Tibial artery (tissue), 4 donors: ENCODE data around the gene ASB6.
A peak's percentile ranks its signal among the peaks of the same experiment; 100 is the strongest.

Experiments
- DNase-seq, 2 donors: peaks; one replicate each; pipeline ENCODE4 v3.0.0-alpha.2; 2019
- H3K27ac ChIP-seq, 2 donors: fragments of 200-600 bp; sonication (generic) in 1 of 2; 1 replicate in 1 of 2; 2 replicates in 1 of 2; pipeline ENCODE4 v1.5.1; 2018 to 2019; ENCODE audit warnings: mild to moderate bottlenecking in 1 of 2
- H3K27me3 ChIP-seq, 2 donors: fragments of 200-600 bp; sonication (generic) in 1 of 2; one replicate each; pipeline versions ENCODE4 v1.5.1 to v1.6.0; 2016 to 2019
- H3K36me3 ChIP-seq, 3 donors: fragments of 200-600 bp; sonication (generic) in 2 of 3; one replicate each; pipeline ENCODE4 v1.5.1; 2016 to 2019; ENCODE audit warnings: mild to moderate bottlenecking in 2 of 3
- H3K4me1 ChIP-seq, 4 donors: fragments of 200-600 bp; sonication (generic) in 2 of 4; 1 replicate in 3 of 4; 2 replicates in 1 of 4; pipeline ENCODE4 v1.5.1; 2016 to 2019
- H3K4me3 ChIP-seq, 2 donors: fragments of 200-600 bp; sonication (generic) in 1 of 2; 1 replicate in 1 of 2; 2 replicates in 1 of 2; pipeline ENCODE4 v1.5.1; 2018 to 2019; ENCODE audit warnings: mild to moderate bottlenecking in 2 of 2
- H3K9me3 ChIP-seq, 3 donors: fragments of 200-600 bp; sonication (generic) in 1 of 3; one replicate each; pipeline ENCODE4 v1.5.1; 2016 to 2019
- intact Hi-C: fragments of 100-400 bp; cut with DNase I; formaldehyde crosslinking; loops from one replicate; pipeline ENCODE4 v1.15.0; 2023; ENCODE audit warnings: low total_unique reads
- TF ChIP-seq, protein P1 (sequence below), 2 experiments: fragments of 200-600 bp in 1 of 2; fragments of 450-650 bp in 1 of 2; IDR thresholded peaks; one replicate each; pipeline ENCODE4 v1.5.1; 2017 to 2019; ENCODE audit warnings: antibody characterized with exemption in 2 of 2, mild to moderate bottlenecking in 1 of 2, moderate library complexity in 1 of 2

ASB6 gene

DNA sequence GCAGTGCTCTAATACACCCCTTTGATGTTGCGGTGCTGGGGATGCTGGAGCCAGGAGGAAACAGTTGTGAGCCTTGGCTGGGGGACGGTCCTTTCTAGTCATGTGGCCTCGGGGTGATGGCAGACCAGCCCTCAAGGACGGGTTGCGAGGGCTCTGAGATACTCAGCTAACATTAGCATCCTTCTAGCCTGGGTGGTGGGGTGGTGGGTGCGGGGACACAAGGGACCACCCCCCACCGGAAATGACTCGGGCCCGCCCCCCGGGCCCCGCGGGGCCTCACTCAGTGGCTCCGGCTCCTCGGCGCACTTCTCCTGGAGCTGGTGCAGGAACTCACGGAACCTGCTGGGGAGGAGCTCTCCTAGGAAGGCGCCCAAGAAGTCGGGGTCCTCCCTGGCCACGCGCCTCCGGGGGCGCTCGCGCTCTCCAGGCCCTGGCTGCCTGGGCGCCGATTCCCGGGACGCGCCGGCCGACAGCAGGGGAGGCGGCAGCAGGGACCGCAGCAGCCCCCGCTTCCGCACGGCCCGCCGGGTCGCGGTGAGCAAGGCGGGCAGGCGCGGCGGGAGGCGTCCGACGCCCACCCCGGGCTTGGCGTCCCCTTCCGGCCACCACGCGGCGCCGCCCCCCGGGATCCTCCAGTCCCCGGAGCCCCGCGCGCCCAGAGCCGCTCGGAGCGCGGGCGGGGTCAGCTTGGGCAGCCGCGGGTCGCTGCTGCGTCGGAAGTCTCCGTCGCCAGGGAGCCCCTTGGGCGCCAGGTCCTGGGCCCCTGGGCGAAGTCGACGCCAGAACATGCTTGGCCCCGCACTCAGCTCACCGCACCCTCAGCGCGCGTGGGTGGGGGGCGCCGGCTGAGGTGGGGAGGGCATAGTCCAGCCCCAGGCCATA lies 21.9 kb downstream of the ASB6 start:
- Histone ChIP-seq H3K9me3 (no peaks in the 10 kb centered on the region), H3K27me3 (peaks cover 0 to 11% of the 10 kb centered on the region in 2 donors), H3K4me1 (peaks cover 0 to 18% (median 13%) of the 10 kb centered on the region in 4 donors), H3K4me3 (peak overlapping the region; percentile 49 to 71), H3K27ac (peak overlapping the region; percentile 46 to 54), H3K36me3 (no peaks in the 10 kb centered on the region)
- TF ChIP-seq, protein P1, sequence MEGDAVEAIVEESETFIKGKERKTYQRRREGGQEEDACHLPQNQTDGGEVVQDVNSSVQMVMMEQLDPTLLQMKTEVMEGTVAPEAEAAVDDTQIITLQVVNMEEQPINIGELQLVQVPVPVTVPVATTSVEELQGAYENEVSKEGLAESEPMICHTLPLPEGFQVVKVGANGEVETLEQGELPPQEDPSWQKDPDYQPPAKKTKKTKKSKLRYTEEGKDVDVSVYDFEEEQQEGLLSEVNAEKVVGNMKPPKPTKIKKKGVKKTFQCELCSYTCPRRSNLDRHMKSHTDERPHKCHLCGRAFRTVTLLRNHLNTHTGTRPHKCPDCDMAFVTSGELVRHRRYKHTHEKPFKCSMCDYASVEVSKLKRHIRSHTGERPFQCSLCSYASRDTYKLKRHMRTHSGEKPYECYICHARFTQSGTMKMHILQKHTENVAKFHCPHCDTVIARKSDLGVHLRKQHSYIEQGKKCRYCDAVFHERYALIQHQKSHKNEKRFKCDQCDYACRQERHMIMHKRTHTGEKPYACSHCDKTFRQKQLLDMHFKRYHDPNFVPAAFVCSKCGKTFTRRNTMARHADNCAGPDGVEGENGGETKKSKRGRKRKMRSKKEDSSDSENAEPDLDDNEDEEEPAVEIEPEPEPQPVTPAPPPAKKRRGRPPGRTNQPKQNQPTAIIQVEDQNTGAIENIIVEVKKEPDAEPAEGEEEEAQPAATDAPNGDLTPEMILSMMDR (IDR thresholded peaks at IDR 0.05): no peak
- DNase-seq: no peak
- intact Hi-C loops: loop anchor here (10.0 kb wide), 1 partner anchor 225 kb away; no protein-coding TSS in a partner anchor

DNA sequence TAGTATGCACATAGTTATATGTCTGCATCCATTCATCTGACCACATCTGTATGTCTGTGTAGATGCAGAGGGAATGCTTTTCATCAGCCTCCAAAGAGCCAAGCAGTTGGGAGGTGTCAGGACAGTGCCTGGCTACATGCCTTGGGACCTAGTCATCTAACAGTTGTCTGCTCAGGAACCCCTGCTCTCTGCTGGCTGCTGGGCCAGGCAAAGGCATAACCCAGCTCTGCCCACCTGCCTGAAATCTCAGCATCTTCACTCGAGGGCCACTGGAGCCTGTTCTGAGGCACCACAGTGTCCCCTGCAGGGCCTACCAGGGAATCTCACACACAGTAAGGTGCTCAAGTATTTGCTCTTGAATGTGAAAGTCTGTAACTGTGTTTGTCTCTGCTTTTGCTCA lies 24.8 kb downstream of the ASB6 start:
- no peak overlapping the region for H3K4me3 ChIP-seq
- H3K9me3 ChIP-seq: no peaks in the 10 kb centered on the region
- peaks cover 0 to 23% (median 11%) of the 10 kb centered on the region in 4 donors for H3K4me1 ChIP-seq
- H3K27me3 ChIP-seq: peaks cover 0 to 11% of the 10 kb centered on the region in 2 donors
- no peaks in the 10 kb centered on the region for H3K36me3 ChIP-seq
- intact Hi-C loops: loop anchor here (10.0 kb wide), 1 partner anchor 222 kb away; no protein-coding TSS in a partner anchor
- no peak for DNase-seq
- TF ChIP-seq, protein P1 (IDR thresholded peaks at IDR 0.05): no peak
- no peak overlapping the region for H3K27ac ChIP-seq

DNA sequence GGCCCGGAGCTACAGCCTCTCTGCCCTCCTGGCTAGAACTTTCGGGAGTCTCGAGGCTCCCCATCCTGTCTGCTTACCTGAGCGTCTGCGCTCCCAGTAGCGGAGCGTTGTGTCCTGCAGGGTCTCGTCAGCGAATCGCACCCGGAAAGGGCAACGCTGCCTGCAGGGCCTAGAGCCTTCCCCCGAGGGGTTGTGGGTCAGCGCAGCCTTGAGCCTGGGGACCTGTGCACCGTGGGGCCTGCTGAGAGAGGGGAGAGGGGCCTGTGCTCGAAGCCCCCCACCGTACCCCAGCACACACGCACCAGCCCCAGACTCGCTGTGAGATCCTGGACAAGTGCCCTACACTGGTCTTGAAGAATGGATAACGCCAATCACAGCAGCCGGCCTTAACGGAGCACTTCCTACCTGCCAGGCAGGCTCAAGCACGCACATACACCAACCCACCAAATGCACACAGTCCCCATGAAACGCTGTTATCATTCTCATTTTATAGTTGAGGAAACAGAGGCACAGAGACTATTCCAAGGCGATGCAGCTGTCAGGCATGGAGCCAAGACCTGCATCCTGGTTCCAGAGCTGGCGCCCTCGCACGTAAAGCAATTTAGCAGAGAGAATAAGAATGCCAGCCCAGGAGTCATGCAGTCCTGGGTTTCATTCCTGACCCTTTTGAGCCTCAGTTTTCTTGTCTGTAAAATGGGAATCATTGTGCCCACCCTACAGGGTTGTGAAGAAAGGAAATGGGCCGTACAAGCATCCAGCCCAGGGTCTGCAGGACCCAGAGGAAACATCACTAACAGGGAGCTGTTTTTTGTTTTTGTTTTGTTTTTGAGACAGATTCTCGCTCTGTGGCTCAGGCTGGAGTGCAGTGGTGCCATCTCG lies 26.3 kb downstream of the ASB6 start:
- Histone ChIP-seq H3K4me3 (no peak overlapping the region), H3K27me3 (peaks cover 0 to 8% of the 10 kb centered on the region in 2 donors), H3K27ac (no peak overlapping the region), H3K4me1 (peaks cover 0 to 28% (median 15%) of the 10 kb centered on the region in 4 donors), H3K36me3 (no peaks in the 10 kb centered on the region), H3K9me3 (no peaks in the 10 kb centered on the region)
- TF ChIP-seq, protein P1 (IDR thresholded peaks at IDR 0.05): no peak
- intact Hi-C loops: loop anchor here (10.0 kb wide), 1 partner anchor 221 kb away; no protein-coding TSS in a partner anchor
- no peak for DNase-seq

DNA sequence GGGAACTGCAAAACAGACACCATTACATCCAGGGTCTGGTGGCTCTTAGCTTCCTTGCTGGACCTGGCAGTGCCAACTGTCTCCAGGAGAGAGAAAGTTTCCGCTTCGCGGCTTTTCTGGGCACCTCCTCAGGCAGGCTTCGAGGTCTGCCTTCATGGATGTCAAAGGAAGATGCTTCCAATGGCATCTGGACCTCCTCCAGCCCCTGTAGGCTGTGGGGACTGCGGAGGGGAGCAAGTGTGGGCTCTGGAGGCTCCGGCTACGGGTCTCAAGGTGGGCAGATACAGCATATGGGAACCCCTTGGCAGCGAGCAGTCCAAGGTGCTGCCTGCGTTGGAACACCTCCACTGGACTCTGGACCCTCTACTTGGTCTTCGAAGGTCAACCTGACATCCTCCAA lies 27.0 kb downstream of the ASB6 start:
- Histone ChIP-seq H3K4me3 (no peak overlapping the region), H3K4me1 (peaks cover 0 to 27% (median 13%) of the 10 kb centered on the region in 4 donors), H3K27me3 (peaks cover 0 to 6% of the 10 kb centered on the region in 2 donors), H3K27ac (no peak overlapping the region), H3K36me3 (no peaks in the 10 kb centered on the region), H3K9me3 (no peaks in the 10 kb centered on the region)
- no peak for DNase-seq
- intact Hi-C loops: loop anchor here (10.0 kb wide), 1 partner anchor 220 kb away; no protein-coding TSS in a partner anchor
- TF ChIP-seq, protein P1 (IDR thresholded peaks at IDR 0.05): no peak

DNA sequence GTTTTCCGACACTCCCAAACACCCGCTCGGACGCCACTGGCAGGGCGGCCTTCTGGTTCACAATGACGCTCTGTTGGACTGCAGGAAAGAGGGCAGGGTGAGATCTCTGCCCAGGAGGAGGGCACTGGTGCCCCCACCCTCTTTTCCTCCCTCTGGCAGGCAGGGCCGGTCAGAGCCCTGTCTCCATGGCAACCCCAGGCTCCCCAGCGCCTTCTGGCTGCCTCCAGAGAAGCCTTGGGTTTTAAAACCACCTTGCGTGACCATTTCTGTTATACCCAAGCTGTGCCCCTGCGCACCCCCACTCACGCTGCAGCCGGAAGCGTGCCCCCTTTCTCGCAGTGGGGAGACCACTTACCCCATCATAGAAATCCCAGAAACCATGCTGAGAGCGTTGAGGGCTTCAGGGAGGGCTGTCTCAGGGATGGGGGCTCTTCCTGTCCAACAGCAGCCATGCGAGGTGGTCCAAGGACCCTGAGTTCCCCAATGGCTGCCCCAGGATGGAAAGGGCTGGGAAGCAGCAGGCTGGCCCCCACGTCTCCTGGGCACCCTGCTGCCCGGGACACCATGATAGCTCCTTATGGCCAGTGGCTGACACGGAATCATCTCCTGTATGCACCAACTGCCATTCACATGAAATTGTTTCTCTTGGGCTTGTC lies 28.3 kb downstream of the ASB6 start:
- H3K4me1 ChIP-seq: peaks cover 0 to 36% (median 24%) of the 10 kb centered on the region in 4 donors
- TF ChIP-seq, protein P1 (IDR thresholded peaks at IDR 0.05): no peak
- H3K27ac ChIP-seq: peak overlapping the region; percentile 38 to 48
- no peak for DNase-seq
- no peak overlapping the region for H3K4me3 ChIP-seq
- H3K9me3 ChIP-seq: no peaks in the 10 kb centered on the region
- intact Hi-C loops: loop anchor here (10.0 kb wide), 1 partner anchor 219 kb away; no protein-coding TSS in a partner anchor
- H3K36me3 ChIP-seq: no peaks in the 10 kb centered on the region
- no peaks in the 10 kb centered on the region for H3K27me3 ChIP-seq
